ENCODE results near the gene PVR.
A peak's percentile ranks its signal among the peaks of the same experiment; 100 is the strongest.
"Not testable (repeated sequence)": the region's sequence is repeated elsewhere in the genome, so short reads cannot be mapped to it uniquely, and the experiment has no call there.

The PVR gene

GRCh38 chr19:44643605-44644401 is at the start of gene PVR:
Gene PVR (plus strand): TSS chr19:44643910. CDS start chr19:44644097, 187 bp downstream.
- peak; percentile 46 for DNase-seq

GRCh38 chr19:44596428-44597130 is 47.1 kb upstream of the PVR start:
- DNase-seq: no peak

GRCh38 chr19:44597131-44597491 is 46.6 kb upstream of the PVR start:
- DNase-seq: no peak

- no peak for DNase-seq
Measured at GRCh38 chr19:44598355-44598754, 45.4 kb upstream of the PVR start.

- no peak for DNase-seq
Measured at GRCh38 chr19:44598880-44599279, 44.8 kb upstream of the PVR start.

GRCh38 chr19:44600466-44600865 is 43.2 kb upstream of the PVR start:
- no peak for DNase-seq

- peak; percentile 87 for DNase-seq
Measured at GRCh38 chr19:44602081-44602480, 41.6 kb upstream of the PVR start.

GRCh38 chr19:44603201-44603945 is 40.3 kb upstream of the PVR start:
- no peak for DNase-seq

- no peak for DNase-seq
Measured at GRCh38 chr19:44604241-44604640, 39.5 kb upstream of the PVR start.

GRCh38 chr19:44605547-44605946 is 38.2 kb upstream of the PVR start:
- DNase-seq: no peak

GRCh38 chr19:44607049-44607448 is 36.7 kb upstream of the PVR start:
- no peak for DNase-seq

- DNase-seq: no peak
Measured at GRCh38 chr19:44607917-44608316, 35.8 kb upstream of the PVR start.

- peak; percentile 39 for DNase-seq
Measured at GRCh38 chr19:44608391-44608821, 35.3 kb upstream of the PVR start.

GRCh38 chr19:44609219-44609618 is 34.5 kb upstream of the PVR start:
- DNase-seq: no peak

GRCh38 chr19:44610497-44610896 is 33.2 kb upstream of the PVR start:
- not testable (repeated sequence) for DNase-seq

GRCh38 chr19:44611812-44612295 is 31.9 kb upstream of the PVR start:
- peak; percentile 98 for DNase-seq

- DNase-seq: no peak
Measured at GRCh38 chr19:44613295-44614178, 30.2 kb upstream of the PVR start, which contains the start of gene IGSF23. Gene IGSF23 (plus strand): TSS chr19:44613563. CDS start chr19:44613646, 83 bp downstream.

GRCh38 chr19:44614313-44614712 is 29.4 kb upstream of the PVR start:
- DNase-seq: no peak

GRCh38 chr19:44615863-44616247 is 27.9 kb upstream of the PVR start:
- no peak for DNase-seq

GRCh38 chr19:44617110-44617880 is 26.4 kb upstream of the PVR start:
- DNase-seq: no peak

GRCh38 chr19:44618640-44619357 is 24.9 kb upstream of the PVR start:
- no peak for DNase-seq

Data from NCI-H748 treated with DMSO at 0.1 percent for 48 hours (cell line).